Epithelial cell of prostate (primary cell): ENCODE measurements around the gene MMP26.

Experiments used
- DNase-seq: peaks from one replicate; pipeline ENCODE4 v3.0.0-alpha.2; 2011; ENCODE audit warnings: low read depth, low spot score
- H3K27ac ChIP-seq: fragments of 450-650 bp; 2 replicates; pipeline ENCODE4 v1.5.1; 2017; ENCODE audit warnings: mild to moderate bottlenecking

Gene MMP26

GRCh38 chr11:4704054-4704789 is at the start of gene MMP26:
Gene MMP26, plus strand, starts transcription at chr11:4704784.
- no peak for DNase-seq
- H3K27ac ChIP-seq: no peak within 1 kb of the TSS

GRCh38 chr11:4658629-4659445 is 45.7 kb upstream of the MMP26 start:
- H3K27ac ChIP-seq: no peak overlapping the region
- DNase-seq: no peak

GRCh38 chr11:4662876-4663275 is 41.7 kb upstream of the MMP26 start:
- H3K27ac ChIP-seq: no peak overlapping the region
- DNase-seq: no peak

GRCh38 chr11:4664183-4664582 is 40.4 kb upstream of the MMP26 start:
- H3K27ac ChIP-seq: no peak overlapping the region
- no peak for DNase-seq

- H3K27ac ChIP-seq: no peak overlapping the region
- DNase-seq: no peak
Measured at GRCh38 chr11:4664786-4665185, 39.8 kb upstream of the MMP26 start.

GRCh38 chr11:4665424-4665823 is 39.2 kb upstream of the MMP26 start:
- DNase-seq: no peak
- no peak overlapping the region for H3K27ac ChIP-seq

GRCh38 chr11:4671741-4672140 is 32.8 kb upstream of the MMP26 start:
- DNase-seq: no peak
- no peak overlapping the region for H3K27ac ChIP-seq

- DNase-seq: no peak
- no peak overlapping the region for H3K27ac ChIP-seq
Measured at GRCh38 chr11:4672470-4672869, 32.1 kb upstream of the MMP26 start.

GRCh38 chr11:4673781-4674180 is 30.8 kb upstream of the MMP26 start:
- no peak for DNase-seq
- H3K27ac ChIP-seq: no peak overlapping the region

- no peak for DNase-seq
- H3K27ac ChIP-seq: no peak overlapping the region
Measured at GRCh38 chr11:4677948-4678347, 26.6 kb upstream of the MMP26 start.

GRCh38 chr11:4680341-4680740 is 24.2 kb upstream of the MMP26 start:
- no peak overlapping the region for H3K27ac ChIP-seq
- no peak for DNase-seq

- peak; percentile 12 for DNase-seq
- H3K27ac ChIP-seq: peak overlapping the region; percentile 23
Measured at GRCh38 chr11:4682623-4683419, 21.8 kb upstream of the MMP26 start.

- no peak overlapping the region for H3K27ac ChIP-seq
- no peak for DNase-seq
Measured at GRCh38 chr11:4684631-4685285, 19.8 kb upstream of the MMP26 start.

- H3K27ac ChIP-seq: no peak overlapping the region
- DNase-seq: no peak
Measured at GRCh38 chr11:4695442-4695841, 9.1 kb upstream of the MMP26 start.

GRCh38 chr11:4697585-4697984 is 7.0 kb upstream of the MMP26 start, which contains the start of gene OR51E2:
Gene OR51E2, minus strand, starts transcription at chr11:4697853. Its CDS starts 15,142 bp downstream, at chr11:4682711.
- H3K27ac ChIP-seq: no peak within 1 kb of the TSS
- DNase-seq: no peak

- no peak for DNase-seq
- H3K27ac ChIP-seq: no peak overlapping the region
Measured at GRCh38 chr11:4699697-4700435, 4.7 kb upstream of the MMP26 start.

GRCh38 chr11:4700436-4700820 is 4.2 kb upstream of the MMP26 start:
- DNase-seq: no peak
- H3K27ac ChIP-seq: no peak overlapping the region

- no peak overlapping the region for H3K27ac ChIP-seq
- DNase-seq: no peak
Measured at GRCh38 chr11:4704790-4705334, 278 bp downstream of the MMP26 start.

- H3K27ac ChIP-seq: no peak overlapping the region
- no peak for DNase-seq
Measured at GRCh38 chr11:4713241-4713640, 8.7 kb downstream of the MMP26 start.
